NCI-H526 treated with DMSO at 0.1 percent for 48 hours (cell line): ENCODE data around the gene HHAT.

Experiments
- DNase-seq: peaks from one replicate; lab custom pipeline; 2025; lab: John Stamatoyannopoulos, UW

The HHAT gene

DNA sequence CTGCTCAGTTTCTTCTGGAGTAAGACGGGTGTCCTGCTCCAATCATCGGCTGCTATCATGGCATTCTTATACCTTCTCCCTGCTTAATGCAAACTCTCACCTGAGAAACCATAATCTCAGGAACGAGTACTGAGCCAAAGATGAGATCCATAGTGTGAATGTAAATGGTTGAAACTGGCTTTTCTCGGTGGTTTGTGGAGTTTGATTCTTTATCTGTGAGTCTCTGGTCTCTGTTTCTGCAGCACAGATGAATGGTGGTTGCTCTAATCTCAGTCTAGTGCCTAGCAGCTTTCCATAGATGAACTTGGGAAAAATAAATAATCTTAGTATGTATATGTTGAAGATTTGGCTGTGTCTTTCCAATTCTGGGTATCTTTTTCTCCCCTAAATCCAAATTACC lies 274.4 kb downstream of the HHAT start:
- no peak for DNase-seq

DNA sequence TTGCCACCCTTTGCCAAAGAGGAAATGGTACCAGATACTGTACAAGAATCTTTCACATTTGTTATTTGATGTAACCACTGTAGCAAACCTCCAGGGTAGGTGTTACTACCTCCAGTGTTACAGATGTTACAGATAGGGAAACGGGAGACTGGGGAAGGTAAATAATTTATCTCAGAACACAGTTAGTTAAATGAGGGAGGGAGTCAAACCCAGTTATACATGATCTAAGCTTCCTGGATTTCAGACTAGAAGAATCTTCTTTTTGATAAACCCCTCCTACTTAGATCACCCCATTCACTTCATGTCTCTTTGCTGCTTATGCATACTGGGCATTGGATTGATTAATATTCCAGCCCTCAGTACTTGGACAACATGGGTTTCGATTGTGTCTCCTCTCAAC lies 276.4 kb downstream of the HHAT start:
- DNase-seq = no peak

DNA sequence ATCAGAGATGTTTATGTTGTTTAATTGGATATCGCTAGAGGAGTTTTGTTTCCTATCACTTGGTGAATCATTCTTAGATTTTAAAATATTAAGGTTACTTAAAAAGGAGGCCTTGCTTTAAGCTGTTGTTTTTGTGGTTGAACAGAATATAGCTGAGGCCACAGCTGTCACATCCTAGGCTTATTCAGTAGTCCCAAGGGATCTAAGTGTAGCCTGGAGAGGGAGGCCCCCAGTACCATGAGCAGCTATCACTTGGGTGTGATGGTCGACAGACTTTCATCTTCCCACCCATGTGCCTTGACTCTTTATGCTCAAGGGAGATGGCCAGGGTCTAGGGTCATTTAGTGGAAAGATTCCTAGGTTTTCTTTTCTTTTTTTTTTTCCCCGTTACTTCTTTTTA lies 278.7 kb downstream of the HHAT start:
- DNase-seq = no peak

DNA sequence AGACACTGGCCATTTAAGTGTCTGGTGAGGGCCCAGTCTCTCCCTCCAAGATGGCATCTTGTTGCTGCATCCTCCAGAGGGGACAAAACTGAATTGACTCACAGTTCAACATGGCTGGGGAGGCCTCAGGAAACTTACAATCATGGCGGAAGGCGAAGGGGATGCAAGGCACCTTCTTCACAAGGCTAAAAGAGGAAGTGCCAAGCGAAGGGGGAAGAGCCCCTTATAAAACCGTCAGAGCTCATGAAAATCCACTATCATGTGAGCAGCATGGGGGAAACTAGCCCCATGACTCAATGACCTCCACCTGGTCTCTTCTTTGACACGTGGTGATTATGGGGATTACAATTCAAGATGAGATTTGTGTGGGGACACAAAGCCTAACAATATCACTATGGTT lies 280.1 kb downstream of the HHAT start:
- no peak for DNase-seq

DNA sequence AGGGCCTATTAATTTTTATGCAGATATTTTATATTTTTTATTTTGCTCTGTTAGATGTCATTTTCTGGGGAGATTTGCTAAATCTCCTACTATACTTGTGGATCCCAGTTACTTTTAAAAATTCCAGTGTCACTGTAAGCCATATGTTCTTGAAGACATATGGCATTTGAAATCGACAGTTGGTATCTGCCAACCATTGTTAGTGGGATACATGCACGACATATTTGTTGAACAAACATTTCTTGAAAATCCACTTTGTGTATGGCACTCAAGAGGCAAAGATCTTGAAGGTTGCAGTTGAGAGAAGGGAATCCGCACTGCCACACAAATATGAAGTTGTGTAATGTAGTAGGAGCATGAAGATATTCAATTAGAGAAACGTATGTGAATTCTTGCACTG lies 287.7 kb downstream of the HHAT start:
- no peak for DNase-seq

DNA sequence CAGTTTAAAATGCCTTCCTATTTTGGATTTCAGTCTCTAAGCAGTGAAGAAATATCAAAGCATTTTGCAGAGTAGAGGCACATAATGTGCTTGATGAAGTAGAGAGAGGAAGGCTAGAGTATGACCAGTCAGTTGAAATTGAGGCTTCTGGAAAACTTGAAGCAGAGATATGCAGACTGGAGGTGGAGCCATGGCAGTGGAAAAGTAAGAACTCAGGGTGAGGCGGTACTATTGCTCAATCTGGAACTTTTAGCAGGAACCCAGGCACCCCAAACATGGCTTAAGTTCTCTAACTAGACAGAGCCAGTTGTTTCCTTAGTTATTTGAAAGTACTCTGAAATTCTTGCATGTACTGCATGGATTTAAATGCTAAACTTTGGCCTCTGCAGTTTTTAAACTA lies 288.6 kb downstream of the HHAT start:
- DNase-seq = no peak

DNA sequence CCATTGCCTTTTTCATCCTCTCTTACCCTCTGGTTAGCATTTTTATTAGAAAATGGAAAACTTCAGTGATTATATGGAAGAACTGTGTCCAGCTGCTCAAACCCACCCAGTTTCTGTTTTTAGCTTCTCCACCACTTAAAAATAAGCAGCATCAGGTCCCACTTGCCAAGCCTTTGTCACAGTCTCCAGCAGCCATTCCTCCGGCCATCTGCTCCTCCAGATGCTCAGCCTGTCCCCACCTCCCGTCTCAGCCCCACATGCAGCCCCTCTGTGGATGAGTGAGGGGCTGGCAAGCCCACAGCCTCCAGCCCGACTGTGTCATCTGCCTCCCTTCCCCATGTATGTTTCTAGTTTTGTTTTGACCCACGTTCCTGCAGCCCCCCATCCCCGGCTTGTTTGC lies 289.7 kb downstream of the HHAT start:
- DNase-seq = no peak

DNA sequence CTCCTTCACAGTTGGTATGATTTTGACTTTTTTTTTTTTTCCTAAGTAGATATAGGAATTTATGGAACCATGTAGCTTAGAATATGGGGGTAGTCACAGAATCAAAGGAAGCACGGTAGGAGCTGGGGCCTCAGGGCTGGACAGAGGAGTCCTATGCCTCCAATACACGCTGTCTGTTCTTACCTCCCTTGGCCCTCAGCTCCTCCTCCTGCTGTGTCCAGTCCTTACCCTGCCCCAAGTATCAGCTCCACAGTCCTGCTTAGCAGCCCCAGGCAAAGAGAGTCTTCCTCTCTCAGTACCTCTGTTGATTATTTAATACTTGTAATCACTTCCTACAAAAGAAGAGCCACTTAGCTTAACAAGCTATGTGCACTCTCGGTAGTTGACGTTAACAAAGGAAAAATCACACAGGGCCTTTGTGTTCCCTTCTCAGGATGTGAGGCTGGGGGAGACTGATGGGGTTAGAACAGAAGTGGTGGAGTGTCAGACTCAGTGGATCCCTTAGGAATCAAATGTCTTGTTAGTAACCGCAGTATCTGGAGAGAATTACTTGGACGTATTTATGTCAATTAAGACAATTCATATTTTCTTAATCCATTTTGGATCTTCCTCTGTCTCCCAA lies 292.3 kb downstream of the HHAT start:
- no peak for DNase-seq

DNA sequence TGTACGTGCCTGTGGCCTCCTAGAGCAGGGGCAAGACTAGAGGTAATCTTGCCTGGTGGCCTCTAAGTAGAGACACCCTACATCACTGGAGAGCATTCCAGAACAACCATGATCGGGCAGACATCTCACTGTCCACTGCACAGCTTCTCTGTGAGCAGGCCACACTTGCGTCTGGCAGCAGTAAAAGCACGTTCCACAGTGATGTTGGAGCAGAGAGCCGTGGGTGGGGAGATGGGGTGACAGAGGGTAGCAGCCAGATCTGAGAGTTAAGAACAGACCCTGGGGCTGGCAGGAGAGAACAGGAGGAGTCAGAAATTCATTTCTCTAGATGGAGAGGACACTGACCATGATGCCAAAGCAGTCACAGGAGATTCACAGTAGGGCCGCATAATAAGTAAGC lies 293.0 kb downstream of the HHAT start:
- no peak for DNase-seq

DNA sequence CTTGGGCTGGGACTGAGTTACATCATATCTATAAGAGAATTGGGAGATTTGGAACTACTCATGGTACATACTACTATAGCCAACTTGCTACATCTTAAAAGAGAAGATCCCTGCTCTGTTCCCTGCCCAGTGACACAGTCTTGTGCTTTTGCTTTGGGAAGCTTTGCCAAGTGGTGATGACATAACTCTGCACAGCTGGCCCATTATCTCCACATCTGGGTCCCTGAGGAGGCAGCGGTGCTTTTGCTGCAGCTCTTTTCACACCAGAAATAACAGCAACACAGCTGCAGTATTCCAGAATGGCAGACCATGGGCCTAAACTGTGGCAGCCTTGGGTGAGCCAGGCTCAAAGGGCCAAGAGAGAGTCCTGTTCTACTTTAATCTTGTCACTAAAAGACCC lies 296.0 kb downstream of the HHAT start:
- no peak for DNase-seq

DNA sequence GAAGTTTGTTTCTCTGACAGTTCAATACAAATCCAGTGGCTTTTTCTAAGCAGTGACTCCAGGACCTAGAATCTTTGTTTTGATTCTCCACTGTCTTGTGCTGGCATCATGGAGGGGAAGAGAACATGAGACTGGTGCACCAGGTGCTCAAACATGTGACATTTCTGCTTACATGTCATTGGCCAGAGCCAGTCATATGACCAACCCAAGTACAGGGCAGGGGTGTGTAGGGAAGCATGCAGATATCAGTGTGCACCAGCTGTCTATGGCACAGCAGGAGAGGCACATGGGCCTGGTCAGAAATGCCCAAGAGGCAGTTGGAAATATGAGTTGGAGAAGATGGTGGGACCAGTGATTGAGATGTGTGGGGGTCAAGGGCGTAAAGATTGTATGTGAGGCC lies 297.0 kb downstream of the HHAT start:
- no peak for DNase-seq

DNA sequence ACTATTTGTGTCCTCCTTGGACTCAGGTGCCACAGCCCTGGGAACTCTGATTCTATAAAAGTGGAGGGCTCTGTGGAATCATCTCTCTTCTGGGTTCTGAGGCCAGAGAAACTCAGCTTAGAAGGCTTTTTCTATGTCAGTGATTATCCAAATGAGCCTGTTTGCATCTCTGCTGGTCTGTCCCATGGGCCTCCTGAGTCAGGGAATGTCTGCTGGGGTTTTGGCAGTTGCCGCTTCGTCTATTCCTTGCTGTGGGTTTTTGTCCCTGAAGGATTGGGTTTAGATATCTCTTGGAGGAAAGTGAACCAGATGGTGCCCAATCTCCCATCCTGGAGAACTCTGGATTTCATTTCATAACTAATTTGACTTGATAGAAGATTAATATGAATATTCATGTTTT lies 297.6 kb downstream of the HHAT start:
- no peak for DNase-seq

DNA sequence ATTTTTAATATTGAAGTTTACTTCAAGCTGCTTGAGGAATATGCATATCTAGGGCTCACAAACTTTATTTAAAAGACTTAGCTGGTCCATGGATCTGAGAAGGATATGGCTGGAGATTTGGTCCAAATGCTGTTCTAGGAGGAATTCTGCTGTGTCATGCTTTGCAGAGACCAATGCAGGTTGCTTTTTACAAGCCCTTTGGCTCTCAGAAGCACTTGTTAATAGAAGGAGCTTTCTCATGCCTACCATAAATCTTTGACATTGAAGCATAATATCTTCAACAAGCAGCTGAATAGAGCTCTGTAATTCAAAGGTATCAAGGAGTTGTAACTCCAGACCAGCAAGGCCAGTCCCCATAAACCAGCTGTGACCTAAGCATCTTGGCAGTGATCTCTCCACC lies 299.1 kb downstream of the HHAT start:
- DNase-seq = no peak

DNA sequence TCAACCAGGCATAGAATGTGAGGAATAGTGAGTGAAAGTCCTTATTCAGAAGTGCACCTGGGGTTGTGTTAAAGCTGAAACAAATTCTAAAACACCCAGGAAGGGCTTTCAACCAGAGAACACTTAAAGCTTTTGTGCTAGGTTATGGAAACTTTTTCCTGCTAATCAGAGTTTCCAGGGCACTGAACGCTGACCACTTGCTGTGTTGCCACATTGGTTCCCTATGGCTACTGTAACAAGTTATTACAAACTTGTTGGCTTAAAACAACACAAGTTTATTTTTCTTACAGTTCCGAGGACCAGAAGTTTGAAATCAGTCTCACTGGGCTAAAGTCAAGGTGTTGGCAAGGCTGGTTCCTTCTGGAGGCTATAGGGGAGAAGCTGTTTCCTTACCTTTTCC lies 300.6 kb downstream of the HHAT start:
- DNase-seq = no peak

DNA sequence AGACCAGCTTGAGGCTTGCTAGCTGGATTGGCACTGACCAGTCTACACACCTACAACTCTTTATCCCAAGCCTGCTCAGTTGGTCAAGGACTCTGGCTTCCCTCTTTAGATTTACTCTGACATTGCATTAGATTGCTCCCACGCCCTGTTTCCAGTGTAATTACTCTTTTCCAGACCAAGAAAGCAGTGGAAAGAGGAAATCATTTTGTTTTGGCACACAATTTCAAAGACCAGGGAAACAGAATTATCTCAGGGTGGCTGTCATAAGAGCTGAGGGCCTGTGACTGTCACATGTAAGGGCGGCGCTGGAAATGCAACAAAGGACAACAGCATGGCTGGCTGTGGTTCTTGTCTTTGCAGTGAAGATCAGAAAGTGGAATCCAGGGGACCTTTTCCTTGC lies 302.7 kb downstream of the HHAT start:
- no peak for DNase-seq

DNA sequence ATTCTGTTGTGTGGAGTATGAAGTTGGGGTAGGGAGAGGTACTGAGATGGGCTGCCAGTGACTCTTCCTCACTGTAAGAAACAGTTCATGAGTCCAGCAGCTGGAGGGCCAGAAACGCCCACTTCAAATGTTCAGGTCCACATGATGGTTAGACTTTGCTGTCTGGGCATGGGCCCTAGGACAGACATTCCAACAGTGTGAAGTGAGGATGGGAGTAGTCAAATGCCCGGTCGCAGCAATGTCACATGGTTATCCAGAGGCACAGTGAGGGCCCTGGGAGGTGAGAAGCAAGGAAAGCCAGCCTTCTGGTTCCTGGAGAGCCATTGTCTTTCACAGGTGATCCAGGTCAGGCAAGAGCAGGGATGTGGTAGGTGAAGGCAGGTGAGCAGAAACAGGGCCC lies 304.4 kb downstream of the HHAT start:
- DNase-seq = no peak

DNA sequence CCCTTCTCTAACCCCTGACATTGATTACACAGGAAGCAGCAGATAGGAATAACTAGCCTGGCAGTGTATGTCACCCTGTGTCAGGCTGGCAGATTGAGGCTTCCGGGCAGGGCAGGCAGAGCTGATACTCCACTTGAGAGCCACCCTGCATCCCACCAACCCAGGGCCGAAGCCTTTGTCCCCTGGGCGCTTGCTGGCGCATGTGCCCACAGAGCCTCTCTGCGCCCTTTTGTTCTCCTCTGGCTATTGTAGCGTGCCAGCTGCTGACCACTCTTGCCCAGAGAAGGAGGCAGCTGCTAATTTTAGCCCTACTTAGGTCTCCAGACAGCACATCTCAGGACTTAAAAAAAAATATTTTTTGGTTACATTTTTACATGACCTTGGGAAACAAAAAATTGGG lies 304.9 kb downstream of the HHAT start:
- DNase-seq = no peak

DNA sequence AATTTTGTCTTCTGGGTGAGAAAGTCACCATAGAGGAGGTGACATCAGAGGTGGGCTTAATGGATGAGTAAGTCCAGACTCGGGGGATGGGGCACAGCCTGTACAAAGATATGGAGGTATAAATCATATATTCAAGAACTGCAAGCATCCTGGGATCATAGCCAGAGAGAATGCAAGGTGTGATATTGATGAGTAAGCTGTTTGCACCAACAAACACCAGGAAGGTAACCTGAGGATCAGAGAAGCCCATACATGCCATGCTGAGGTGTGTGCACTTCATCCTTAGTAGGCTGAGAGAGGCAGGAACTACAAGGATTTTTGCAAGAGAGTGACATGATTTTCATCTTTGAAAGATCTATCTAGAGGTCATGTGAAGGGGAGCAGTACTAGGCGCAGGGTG lies 306.4 kb downstream of the HHAT start:
- DNase-seq = no peak

DNA sequence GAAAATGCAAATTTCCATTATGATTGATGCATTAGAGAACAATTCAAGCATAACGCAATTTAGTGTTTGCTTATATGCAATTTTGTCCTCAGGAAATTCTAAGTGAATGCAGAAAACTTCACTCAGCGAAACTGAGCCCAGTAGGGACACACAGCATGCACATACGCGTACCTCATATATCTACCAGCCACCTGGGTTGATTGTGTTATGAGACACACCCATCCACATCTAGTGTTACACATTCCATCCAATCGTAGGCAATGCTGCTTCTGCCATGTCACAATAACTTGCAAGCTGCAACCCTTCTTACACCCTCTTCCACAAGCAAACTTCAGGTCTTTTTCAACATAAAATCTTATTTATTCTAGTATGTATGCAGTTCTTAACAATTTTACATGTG lies 312.9 kb downstream of the HHAT start:
- no peak for DNase-seq

DNA sequence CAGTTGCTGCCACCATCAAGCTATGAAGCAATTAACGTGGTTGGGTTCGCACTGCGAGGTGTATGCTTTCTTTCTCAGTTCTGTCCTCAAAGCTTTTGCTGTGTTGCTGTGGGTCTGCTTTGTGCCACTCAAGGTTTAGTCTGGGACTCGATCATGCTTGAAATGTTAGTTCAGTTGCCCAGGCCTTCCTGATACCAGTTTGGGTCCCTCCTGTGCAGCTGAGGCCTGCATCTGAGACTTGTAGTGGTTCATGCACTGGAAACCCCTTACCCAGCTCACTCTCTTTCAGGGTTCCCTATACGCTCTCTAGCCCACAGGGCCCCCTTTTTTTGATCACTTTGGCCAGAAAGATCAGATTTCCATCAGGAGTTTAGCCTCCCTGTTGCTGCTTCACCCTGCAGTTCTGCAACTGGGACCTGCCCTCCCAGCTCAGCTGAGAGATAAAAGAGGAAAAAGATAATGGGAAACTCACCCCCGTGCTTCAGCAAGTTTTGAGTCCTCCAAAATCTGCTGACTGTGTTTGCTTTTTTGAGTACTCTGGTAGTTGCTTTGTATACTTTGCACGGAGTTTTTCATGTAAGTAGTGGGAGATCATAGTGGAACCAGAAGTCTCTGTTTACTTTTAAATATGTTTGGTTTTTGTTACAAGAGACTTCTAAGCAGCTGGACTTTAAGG lies 317.0 kb downstream of the HHAT start:
- no peak for DNase-seq

DNA sequence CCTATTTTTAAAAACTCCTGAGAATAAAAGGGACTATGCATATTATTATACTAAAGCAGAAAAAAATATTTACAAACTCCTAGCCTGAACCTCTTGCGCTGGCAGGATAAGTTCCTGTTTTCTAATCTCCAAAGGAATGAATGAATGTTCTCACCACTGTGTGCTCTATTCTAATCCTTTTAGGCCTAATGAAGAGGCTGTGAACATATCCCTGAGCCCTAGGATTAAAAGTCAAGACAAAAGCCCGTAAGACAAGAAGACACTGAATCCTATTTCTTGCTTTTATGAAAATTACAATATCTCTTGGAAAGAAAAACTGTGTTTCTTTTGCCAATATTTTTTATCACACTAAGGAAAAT lies 317.5 kb downstream of the HHAT start:
- no peak for DNase-seq

DNA sequence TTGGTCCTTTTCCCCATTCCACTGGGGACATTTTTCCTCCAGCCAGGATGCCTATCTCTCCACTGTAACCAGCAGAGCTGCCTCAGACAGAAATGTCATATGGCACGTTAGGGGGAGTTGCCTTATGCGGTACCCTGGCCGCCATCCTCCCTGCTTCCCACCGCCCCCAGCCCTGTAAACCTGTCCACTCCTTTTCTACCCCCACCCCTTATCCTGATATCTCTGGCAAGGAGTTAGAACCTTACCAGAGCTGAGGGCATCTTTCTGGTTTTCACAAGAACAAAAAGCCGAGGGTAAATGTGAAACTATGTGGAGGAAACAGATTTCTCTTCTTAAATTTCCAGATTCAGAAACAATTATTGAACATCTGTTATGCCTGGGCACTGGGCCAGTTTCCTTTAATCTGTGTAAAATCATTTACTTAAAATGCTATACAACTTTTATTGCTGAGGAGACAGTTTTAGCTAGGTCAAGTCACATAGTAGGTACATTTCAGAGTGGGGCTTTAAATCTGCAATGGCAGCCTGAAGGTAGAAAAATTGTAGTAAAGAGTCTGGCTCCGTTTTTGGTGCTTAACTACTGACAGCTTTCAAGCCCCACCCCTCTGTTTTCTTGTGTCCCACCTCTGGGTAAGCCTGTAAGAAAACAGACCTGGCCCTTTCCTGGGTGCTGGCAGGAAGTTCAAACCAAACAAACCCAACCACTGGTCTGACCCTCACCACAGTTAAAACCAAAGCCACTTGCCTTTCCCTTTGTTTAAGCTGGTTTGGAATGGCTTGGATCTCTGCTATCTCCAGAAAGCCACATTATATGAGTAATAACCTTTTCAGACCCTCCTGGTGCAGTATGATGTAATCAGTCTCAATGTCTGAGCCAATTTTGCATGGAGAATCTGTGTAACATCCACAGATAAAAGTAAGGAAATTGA lies 319.0 kb downstream of the HHAT start:
- no peak for DNase-seq

DNA sequence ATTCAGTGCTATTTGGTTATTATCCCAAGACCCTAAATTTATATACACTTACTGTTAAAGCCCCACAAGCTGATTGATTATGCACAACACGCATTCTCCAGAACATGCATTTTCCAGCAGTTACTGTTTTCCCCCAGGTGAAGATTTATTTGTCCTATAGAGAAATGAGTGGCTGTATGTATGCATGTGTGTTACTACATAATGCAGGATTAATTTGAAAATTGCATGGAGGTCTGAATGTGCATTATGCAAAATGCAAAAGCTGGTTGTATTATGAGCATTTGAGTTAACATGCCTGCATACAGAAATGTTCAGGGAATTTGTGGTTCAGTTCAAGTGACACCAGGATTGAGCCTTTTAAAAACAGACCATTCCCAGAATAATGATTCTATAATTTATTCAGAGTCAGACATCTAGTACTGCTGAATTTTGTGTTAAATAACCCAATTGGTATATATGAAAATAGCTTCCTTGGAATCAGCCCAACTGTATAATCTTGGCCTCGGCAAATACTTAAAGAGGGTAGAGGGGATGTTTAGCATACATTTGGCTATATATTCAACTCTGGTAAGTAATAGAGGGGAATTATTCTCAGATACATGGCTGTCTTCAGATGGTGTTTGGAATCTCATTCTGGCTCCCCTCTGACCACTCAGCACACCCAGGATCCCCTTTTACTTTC lies 320.0 kb downstream of the HHAT start:
- no peak for DNase-seq
